IMR-90 (cell line): Measurements from ENCODE around the gene THEM5. TPM values are rescaled to one million over a fixed set of nuclear protein-coding genes. Genes with fewer than 3 reads are reported as not detected.

Experiments used
- ATAC-seq: fragments of 200-7000 bp; cut with Tn5 transposase; 2 replicates; pipeline ENCODE4 v1.9.1; 2020; ENCODE audit warnings: low read depth, mild to moderate bottlenecking, moderate library complexity
- BruUV-seq: library from RNA; stranded (reverse); fragments of 400-500 nt; replicated peaks from 2 replicates; lab custom pipeline; 2021; lab: Mats Ljungman, UMichigan
- CTCF ChIA-PET: fragments of 300-600 bp; formaldehyde crosslinking; extraction: SDS; loops from one replicate; lab custom pipeline; 2021; ENCODE audit warnings: antibody characterized with exemption; lab: Yijun Ruan, JAX
- POLR2A ChIA-PET: fragments of 300-600 bp; sonication (Branson Sonifier 250); formaldehyde crosslinking; loops from one replicate; lab custom pipeline; 2022; ENCODE audit warnings: antibody characterized with exemption; ENCODE audit not compliant: unreplicated experiment; lab: Charles Lee
- DNase-seq: peaks from one replicate; pipeline ENCODE4 v3.0.0; 2013
- H2AFZ ChIP-seq: replicated peaks from 2 replicates; pipeline ENCODE3; 2013; ENCODE audit warnings: low read length, mild to moderate bottlenecking; ENCODE audit not compliant: poor library complexity
- H2AK5ac ChIP-seq: 2 replicates; pipeline ENCODE4 v1.6.1; 2013; ENCODE audit warnings: low read depth, low read length, inconsistent platforms
- H2AK9ac ChIP-seq: replicated peaks from 2 replicates; pipeline ENCODE3; 2013; ENCODE audit warnings: mild to moderate bottlenecking, low read depth, low read length, moderate library complexity; ENCODE audit not compliant: poor library complexity
- H2BK120ac ChIP-seq: 2 replicates; pipeline ENCODE4 v1.6.1; 2013; ENCODE audit warnings: low read depth, low read length, inconsistent platforms
- H2BK15ac ChIP-seq: 3 replicates; pipeline ENCODE4 v1.6.1; 2013; ENCODE audit warnings: low read depth, low read length, inconsistent platforms
- H2BK20ac ChIP-seq: 2 replicates; pipeline ENCODE4 v1.6.1; 2013; ENCODE audit warnings: low read depth, mild to moderate bottlenecking, inconsistent platforms, low read length, moderate library complexity
- H2BK5ac ChIP-seq: 2 replicates; pipeline ENCODE4 v1.6.1; 2013; ENCODE audit warnings: mild to moderate bottlenecking, low read depth, low read length, inconsistent platforms; ENCODE audit not compliant: poor library complexity, severe bottlenecking
- H3K14ac ChIP-seq: replicated peaks from 2 replicates; pipeline ENCODE4 v1.6.1; 2013; ENCODE audit warnings: low read depth, low read length, inconsistent platforms
- H3K18ac ChIP-seq: 2 replicates; pipeline ENCODE4 v1.6.1; 2013; ENCODE audit warnings: low read depth, low read length, control low read depth
- H3K23ac ChIP-seq: 2 replicates; pipeline ENCODE4 v1.6.1; 2013; ENCODE audit warnings: low read depth, low read length, inconsistent platforms
- H3K27ac ChIP-seq: 2 replicates; pipeline ENCODE4 v1.5.1; 2013; ENCODE audit warnings: mild to moderate bottlenecking, control low read depth, low read length; ENCODE audit not compliant: insufficient read depth
- H3K27me3 ChIP-seq: 2 replicates; pipeline ENCODE4 v1.6.1; 2013; ENCODE audit warnings: low read length; ENCODE audit not compliant: control insufficient read depth, insufficient read depth
- H3K36me3 ChIP-seq: 2 replicates; pipeline ENCODE4 v1.6.1; 2013; ENCODE audit warnings: low read length, mixed read lengths; ENCODE audit not compliant: control insufficient read depth, insufficient read depth
- H3K4ac ChIP-seq: 2 replicates; pipeline ENCODE4 v1.6.1; 2013; ENCODE audit warnings: low read depth, low read length, inconsistent platforms
- H3K4me1 ChIP-seq: 2 replicates; pipeline ENCODE4 v1.6.1; 2013; ENCODE audit warnings: low read length, mixed read lengths; ENCODE audit not compliant: control insufficient read depth, insufficient read depth
- H3K4me2 ChIP-seq: 2 replicates; pipeline ENCODE4 v1.6.1; 2013; ENCODE audit warnings: low read depth, mild to moderate bottlenecking, control low read depth, low read length, moderate library complexity
- H3K4me3 ChIP-seq: 2 replicates; pipeline ENCODE4 v1.5.1; 2013; ENCODE audit warnings: low read depth, mild to moderate bottlenecking, control low read depth, low read length, moderate library complexity; ENCODE audit not compliant: insufficient read depth
- H3K56ac ChIP-seq: 2 replicates; pipeline ENCODE4 v1.6.1; 2013; ENCODE audit warnings: low read length, inconsistent platforms; ENCODE audit not compliant: insufficient read depth; ENCODE audit errors: extremely low read depth
- H3K79me1 ChIP-seq, 2 experiments: 2 replicates each; pipeline ENCODE4 v1.6.1; 2013; ENCODE audit warnings: low read length in 2 of 2, inconsistent platforms in 1 of 2, low read depth in 1 of 2
- H3K9ac ChIP-seq: 2 replicates; pipeline ENCODE4 v1.6.1; 2013; ENCODE audit warnings: low read depth, low read length, control low read depth
- H3K9me1 ChIP-seq: 2 replicates; pipeline ENCODE4 v1.6.1; 2013; ENCODE audit warnings: low read length, inconsistent platforms; ENCODE audit not compliant: insufficient read depth
- H3K9me3 ChIP-seq: 2 replicates; pipeline ENCODE4 v1.6.1; 2013; ENCODE audit warnings: low read length; ENCODE audit not compliant: control insufficient read depth, insufficient read depth
- H4K20me1 ChIP-seq: 2 replicates; pipeline ENCODE4 v1.6.1; 2013; ENCODE audit warnings: low read length, inconsistent platforms; ENCODE audit not compliant: insufficient read depth
- H4K5ac ChIP-seq: 2 replicates; pipeline ENCODE4 v1.6.1; 2013; ENCODE audit warnings: mild to moderate bottlenecking, low read depth, low read length, control low read depth
- H4K8ac ChIP-seq, 2 experiments: 2 replicates each; pipeline ENCODE4 v1.6.1; 2013; ENCODE audit warnings: low read depth in 2 of 2, low read length in 2 of 2, control low read depth in 1 of 2, inconsistent platforms in 1 of 2
- H4K91ac ChIP-seq: 2 replicates; pipeline ENCODE4 v1.6.1; 2013; ENCODE audit warnings: low read depth, low read length, inconsistent platforms; ENCODE audit not compliant: insufficient read depth
- BHLHE40 ChIP-seq: fragments of 150-350 bp; IDR thresholded peaks from 2 replicates; pipeline ENCODE4 v1.6.1; 2016; ENCODE audit warnings: mild to moderate bottlenecking, low read depth, low read length
- CEBPB ChIP-seq: IDR thresholded peaks from 2 replicates; pipeline ENCODE4 v1.6.1; 2012; ENCODE audit warnings: low read depth, low read length, improper control_type of control experiment
- CHD1 ChIP-seq: IDR thresholded peaks from 2 replicates; pipeline ENCODE4 v1.6.1; 2012; ENCODE audit warnings: low read depth, low read length, improper control_type of control experiment
- CTCF ChIP-seq: conservative IDR thresholded peaks from 2 replicates; pipeline ENCODE4 v1.5.1; 2012; ENCODE audit warnings: mild to moderate bottlenecking, low read depth, low read length, improper control_type of control experiment
- ELK1 ChIP-seq: fragments of 150-350 bp; IDR thresholded peaks from 2 replicates; pipeline ENCODE4 v1.6.1; 2016; ENCODE audit warnings: low read depth, mild to moderate bottlenecking, low read length, moderate library complexity, borderline replicate concordance
- FOS ChIP-seq: fragments of 150-350 bp; IDR thresholded peaks from 2 replicates; pipeline ENCODE4 v1.6.1; 2016; ENCODE audit warnings: low read depth, low read length
- MAFK ChIP-seq: IDR thresholded peaks from 2 replicates; pipeline ENCODE4 v1.6.1; 2012; ENCODE audit warnings: low read depth, low read length, improper control_type of control experiment
- MAZ ChIP-seq: IDR thresholded peaks from 2 replicates; pipeline ENCODE4 v1.6.1; 2012; ENCODE audit warnings: low read depth, mild to moderate bottlenecking, low read length, improper control_type of control experiment, moderate library complexity, borderline replicate concordance
- MXI1 ChIP-seq: IDR thresholded peaks from 2 replicates; pipeline ENCODE4 v1.6.1; 2012; ENCODE audit warnings: low read depth, mild to moderate bottlenecking, low read length, moderate library complexity, borderline replicate concordance
- NFE2L2 ChIP-seq: fragments of 150-350 bp; IDR thresholded peaks from 2 replicates; pipeline ENCODE4 v1.6.1; 2016; ENCODE audit warnings: low read depth, mild to moderate bottlenecking, low read length
- POLR2A ChIP-seq: IDR thresholded peaks from 2 replicates; pipeline ENCODE4 v1.6.1; 2012; ENCODE audit warnings: mild to moderate bottlenecking, low read depth, low read length
- RAD21 ChIP-seq: IDR thresholded peaks from 2 replicates; pipeline ENCODE4 v1.6.1; 2012; ENCODE audit warnings: low read length, improper control_type of control experiment
- RCOR1 ChIP-seq: IDR thresholded peaks from 2 replicates; pipeline ENCODE4 v1.6.1; 2012; ENCODE audit warnings: mild to moderate bottlenecking, low read length, improper control_type of control experiment; ENCODE audit not compliant: insufficient replicate concordance
- RFX5 ChIP-seq: IDR thresholded peaks from 2 replicates; pipeline ENCODE4 v1.8.0; 2012; ENCODE audit warnings: low read depth, mild to moderate bottlenecking, low read length, moderate library complexity
- SMC3 ChIP-seq: fragments of 150-350 bp; IDR thresholded peaks from 2 replicates; pipeline ENCODE4 v1.6.1; 2016; ENCODE audit warnings: low read depth, mild to moderate bottlenecking, antibody characterized with exemption, low read length, moderate library complexity
- USF2 ChIP-seq: fragments of 150-350 bp; IDR thresholded peaks from 2 replicates; pipeline ENCODE4 v1.6.1; 2017; ENCODE audit warnings: mild to moderate bottlenecking, antibody characterized with exemption, low read length, low read depth
- WGBS, 2 experiments: methylation state at CpG; one replicate each; pipeline versions ENCODE4 v1.1.5 to v1.1.7; 2013; ENCODE audit warnings: missing lambda C conversion rate in 2 of 2; ENCODE audit not compliant: insufficient read length in 1 of 2; ENCODE audit errors: extremely low coverage in 2 of 2; 5-methylcytosine and 5-hydroxymethylcytosine counted together
- dilution Hi-C: fragments of 300-500 bp; cut with HindIII; formaldehyde crosslinking; loops from one replicate; pipeline ENCODE4 v1.14.3; 2018; ENCODE audit warnings: low sequenced_read_pairs; ENCODE audit not compliant: unreplicated experiment
- in situ Hi-C: fragments of 300-500 bp; cut with MboI; formaldehyde crosslinking; loops from 3 replicates; pipeline ENCODE4 v1.14.3; 2019; ENCODE audit warnings: low sequenced_read_pairs, inconsistent platforms, mixed read lengths
- intact Hi-C: fragments of 100-400 bp; cut with micrococcal nuclease; formaldehyde crosslinking; loops from 2 replicates; pipeline ENCODE4 v1.10.0; 2022
- polyA plus RNA-seq, 3 experiments: library from polyadenylated mRNA; depleted of rRNA; stranded (reverse); fragments of >200 nt; gene quantifications; 2 replicates each; pipeline ENCODE4 v1.2.3, GENCODE V29; 2012; ENCODE audit warnings: low replicate concordance in 1 of 3
- total RNA-seq: library from RNA; depleted of rRNA; stranded (reverse); fragments of >200 nt; gene quantifications from 2 replicates; pipeline ENCODE4 v1.2.3, GENCODE V29; 2012

Gene THEM5
- total and polyA plus RNA-seq, 2 of the 4 experiments (the other 2 are of a cell fraction): not detected

- no peak for ATAC-seq
- Histone ChIP-seq H3K36me3 (no peaks in the 10 kb centered on the region), H2BK15ac (no peak overlapping the region), H3K4me2 (no peak overlapping the region), H3K9me3 (no peaks in the 10 kb centered on the region), H3K79me1 (no peaks in the 10 kb centered on the region), H3K27me3 (peaks cover 65% of the 10 kb centered on the region), H2AFZ (no peak overlapping the region), H3K18ac (no peak overlapping the region), H3K9ac (no peak overlapping the region), H4K91ac (no peak overlapping the region), H4K8ac (no peak overlapping the region), H2BK20ac (no peak overlapping the region), H3K56ac (no peak overlapping the region), H3K4me1 (no peaks in the 10 kb centered on the region), H3K14ac (no peak overlapping the region), H3K4ac (no peak overlapping the region), H3K27ac (no peak overlapping the region), H3K9me1 (no peaks in the 10 kb centered on the region), H2AK5ac (no peak overlapping the region), H3K23ac (no peak overlapping the region), H2AK9ac (no peak overlapping the region), H2BK120ac (no peak overlapping the region), H4K5ac (no peak overlapping the region), H3K4me3 (no peak overlapping the region), H2BK5ac (no peak overlapping the region), H4K20me1 (no peaks in the 10 kb centered on the region)
- in situ Hi-C loops (no loop called here), intact Hi-C loops (no loop called here), dilution Hi-C loops (loop anchor here (25.0 kb wide), 1 partner anchor 89 kb away; no protein-coding TSS in a partner anchor)
- BruUV-seq: no TSS peak
- ChIA-PET CTCF (no interaction called here), POLR2A (no interaction called here)
- TF ChIP-seq CHD1: no peak
- TF ChIP-seq FOS: no peak
- TF ChIP-seq CEBPB: no peak
- TF ChIP-seq POLR2A: no peak
- no peak for TF ChIP-seq CTCF
- TF ChIP-seq ELK1: no peak
- TF ChIP-seq RAD21: no peak
- TF ChIP-seq NFE2L2: no peak
- TF ChIP-seq BHLHE40: no peak
- TF ChIP-seq MAFK: no peak
- TF ChIP-seq RCOR1: no peak
- TF ChIP-seq SMC3: no peak
- TF ChIP-seq RFX5: no peak
- TF ChIP-seq USF2: no peak
- no peak for TF ChIP-seq MXI1
- no peak for TF ChIP-seq MAZ
- no CpG with 5 or more reads among the region's 5 CpGs for WGBS, 2 experiments
- no peak for DNase-seq
Observed at GRCh38 chr1:151798571-151798970, 54.9 kb downstream of the THEM5 start.
